H1 (cell line): ENCODE data around the gene COQ8B.

Experiments
- CTCF ChIP-seq, 3 experiments: IDR thresholded peaks; 1 replicate in 2 of 3; 2 replicates in 1 of 3; pipeline versions ENCODE4 v1.5.1 to v1.6.1; 2011; ENCODE audit warnings: low read length in 3 of 3, mild to moderate bottlenecking in 3 of 3, inconsistent platforms in 2 of 3, low read depth in 1 of 3, moderate library complexity in 1 of 3; ENCODE audit not compliant: insufficient read depth in 1 of 3; ENCODE audit errors: control extremely low read depth in 1 of 3
- EZH2 ChIP-seq: fragments of 200-600 bp; sonication (generic); IDR thresholded peaks from 2 replicates; pipeline ENCODE4 v1.7.1; 2012; ENCODE audit warnings: low read depth, mild to moderate bottlenecking, moderate library complexity, low read length, inconsistent platforms; ENCODE audit not compliant: severe bottlenecking
- JUN ChIP-seq: IDR thresholded peaks from 2 replicates; pipeline ENCODE4 v1.6.1; 2011; ENCODE audit warnings: low read depth, mild to moderate bottlenecking, improper control_type of control experiment, low read length
- MAX ChIP-seq: IDR thresholded peaks from 2 replicates; pipeline ENCODE4 v1.6.1; 2012; ENCODE audit warnings: inconsistent platforms
- NRF1 ChIP-seq: IDR thresholded peaks from 2 replicates; pipeline ENCODE4 v1.6.1; 2011; ENCODE audit warnings: mild to moderate bottlenecking, low read depth, low read length, improper control_type of control experiment
- POLR2A ChIP-seq, 2 experiments: IDR thresholded peaks; 1 replicate in 1 of 2; 2 replicates in 1 of 2; pipeline ENCODE4 v1.6.1; 2011; ENCODE audit warnings: low read depth in 2 of 2, low read length in 2 of 2, mild to moderate bottlenecking in 2 of 2; ENCODE audit errors: control extremely low read depth in 1 of 2
- POLR2AphosphoS5 ChIP-seq: IDR thresholded peaks from 2 replicates; pipeline ENCODE4 v1.6.1; 2011; ENCODE audit warnings: low read depth, low read length
- RXRA ChIP-seq: IDR thresholded peaks from 2 replicates; pipeline ENCODE4 v1.6.1; 2011; ENCODE audit warnings: low read depth, mild to moderate bottlenecking, low read length, moderate library complexity; ENCODE audit not compliant: insufficient read depth
- SUZ12 ChIP-seq: fragments of 200-600 bp; sonication (generic); IDR thresholded peaks from 2 replicates; pipeline ENCODE4 v1.6.1; 2012; ENCODE audit warnings: mild to moderate bottlenecking, inconsistent platforms, low read length, moderate library complexity, mixed read lengths
- TAF1 ChIP-seq: IDR thresholded peaks from 2 replicates; pipeline ENCODE4 v1.6.1; 2011; ENCODE audit warnings: mild to moderate bottlenecking, low read depth, low read length
- USF2 ChIP-seq: IDR thresholded peaks from 2 replicates; pipeline ENCODE4 v1.6.1; 2011; ENCODE audit warnings: low read length, improper control_type of control experiment
- YY1 ChIP-seq: IDR thresholded peaks from 2 replicates; pipeline ENCODE4 v1.6.1; 2011; ENCODE audit warnings: low read depth, mild to moderate bottlenecking, low read length

GRCh38 chr19:40723661-40724254 lies 7.1 kb upstream of the COQ8B start:
- TF ChIP-seq CTCF (IDR thresholded peaks at IDR 0.05; ENCODE audit: control extremely low read depth in 1 of 3, insufficient read depth in 1 of 3, low read depth in 1 of 3, low read length in 3 of 3) (no peak), TAF1 (no peak), JUN (no peak), POLR2A (IDR thresholded peaks at IDR 0.05; ENCODE audit: control extremely low read depth in 1 of 2, low read depth in 2 of 2, low read length in 2 of 2) (no peak), SUZ12 (no peak), NRF1 (no peak), MAX (no peak), POLR2AphosphoS5 (no peak), RXRA (no peak), YY1 (no peak), EZH2 (no peak), USF2 (no peak)
